HepG2 (cell line): Measurements from ENCODE around the gene RNF40. TPM values are rescaled to one million over a fixed set of nuclear protein-coding genes. Genes with fewer than 3 reads are reported as not detected.

Source experiments
- DRAP1 ChIP-seq: IDR thresholded peaks from 2 replicates; pipeline ENCODE4 v1.6.1; 2016; ENCODE audit warnings: missing genetic modification reagents, missing compliant biosample characterization
- FOXA1 ChIP-seq, 2 experiments: fragments of 450-650 bp in 1 of 2; sonication (generic) in 1 of 2; formaldehyde crosslinking in 1 of 2; IDR thresholded peaks; 2 replicates each; pipeline versions ENCODE4 v1.4.0 to v1.6.1; 2016 to 2020; ENCODE audit warnings: missing genetic modification reagents in 1 of 2
- FOXM1 ChIP-seq: sonication (generic); formaldehyde crosslinking; IDR thresholded peaks from 2 replicates; pipeline ENCODE4 v1.5.0; 2020; ENCODE audit warnings: missing genetic modification reagents
- GABPA ChIP-seq, 2 experiments: IDR thresholded peaks; 2 replicates each; pipeline ENCODE4 v1.6.1; 2011 to 2016; ENCODE audit warnings: low read depth in 2 of 2, low read length in 1 of 2, missing biosample characterization in 1 of 2, missing genetic modification characterization in 1 of 2
- KDM6A ChIP-seq: IDR thresholded peaks from 2 replicates; pipeline ENCODE4 v1.6.1; 2016; ENCODE audit warnings: low read depth
- LBX2 ChIP-seq: sonication (generic); formaldehyde crosslinking; IDR thresholded peaks from 2 replicates; pipeline ENCODE4 v1.5.0; 2020; ENCODE audit warnings: missing genetic modification reagents, mild to moderate bottlenecking, borderline replicate concordance
- NR1H2 ChIP-seq: sonication (generic); formaldehyde crosslinking; IDR thresholded peaks from 2 replicates; pipeline ENCODE4 v1.8.1; 2022; ENCODE audit warnings: low read depth, missing genetic modification reagents, borderline replicate concordance
- TFDP1 ChIP-seq: IDR thresholded peaks from 2 replicates; pipeline ENCODE4 v1.6.1; 2016; ENCODE audit warnings: missing compliant biosample characterization, missing genetic modification reagents, borderline replicate concordance
- USF2 ChIP-seq, 2 experiments: sonication (generic) in 1 of 2; formaldehyde crosslinking in 1 of 2; IDR thresholded peaks; 2 replicates each; pipeline versions ENCODE4 v1.5.1 to v1.6.1; 2011 to 2020; ENCODE audit warnings: borderline replicate concordance in 1 of 2, low read depth in 1 of 2, low read length in 1 of 2, mild to moderate bottlenecking in 1 of 2, missing genetic modification reagents in 1 of 2, moderate library complexity in 1 of 2
- ZBTB40 ChIP-seq, 2 experiments: fragments of 450-650 bp in 1 of 2; sonication (generic) in 1 of 2; formaldehyde crosslinking in 1 of 2; IDR thresholded peaks; 2 replicates each; pipeline versions ENCODE4 v1.6.1 to v1.8.0; 2016 to 2022; ENCODE audit warnings: antibody characterized with exemption in 1 of 2, mild to moderate bottlenecking in 1 of 2, missing genetic modification reagents in 1 of 2
- ZNF496 ChIP-seq: sonication (generic); formaldehyde crosslinking; IDR thresholded peaks from 2 replicates; pipeline ENCODE4 v1.8.1; 2023; ENCODE audit warnings: mild to moderate bottlenecking, moderate library complexity, missing genetic modification reagents; ENCODE audit not compliant: insufficient replicate concordance
- ZNF510 ChIP-seq: sonication (generic); formaldehyde crosslinking; IDR thresholded peaks from 2 replicates; pipeline ENCODE4 v1.4.0; 2020; ENCODE audit warnings: low read depth, mild to moderate bottlenecking, missing genetic modification reagents
- polyA plus RNA-seq, 8 experiments: library from polyadenylated mRNA; depleted of rRNA in 3 of 8; stranded (reverse) in 7 of 8; unstranded in 1 of 8; fragments of >200 nt; fragmentation: Illumina TruSeq in 4 of 8; extraction: Trizol in 4 of 8; gene quantifications; 2 replicates each; pipeline versions ENCODE4 v1.2.1 to v1.2.3, GENCODE V29; 2011 to 2016; ENCODE audit warnings: low read depth in 4 of 8, missing spikeins in 1 of 8, mixed read lengths in 1 of 8; ENCODE audit not compliant: insufficient read depth in 1 of 8
- total RNA-seq, 5 experiments: library from RNA; depleted of rRNA; stranded (reverse); fragments of >200 nt; fragmentation: Illumina TruSeq; extraction: Trizol; gene quantifications; 2 replicates each; pipeline ENCODE4 v1.2.3, GENCODE V29; 2016; ENCODE audit warnings: low read depth in 1 of 5

The RNF40 gene
- total and polyA plus RNA-seq, 2 of the 13 experiments (the other 11 are each of a cell fraction or from before 2014, with no cell fraction given), result 84.0 to 85.6 TPM

- TF ChIP-seq ZBTB40 (IDR thresholded peaks at IDR 0.05), result no peak
- peak; percentile 46; the same call in 1 of the 2 replicates for TF ChIP-seq ZBTB40 (CRISPR knock-in tag; IDR thresholded peaks at IDR 0.05)
- peak; percentile 94 for TF ChIP-seq DRAP1 (CRISPR knock-in tag)
- peak; percentile 58; the same call in 1 of the 2 replicates for TF ChIP-seq TFDP1 (CRISPR knock-in tag)
- peak; percentile 97 for TF ChIP-seq USF2 (IDR thresholded peaks at IDR 0.05; ENCODE audit: low read depth, low read length)
- TF ChIP-seq USF2 (CRISPR knock-in tag; IDR thresholded peaks at IDR 0.05; ENCODE audit: borderline replicate concordance), result peak; percentile 99
- no peak for TF ChIP-seq GABPA (IDR thresholded peaks at IDR 0.05; ENCODE audit: low read depth, low read length)
- peak; percentile 82 for TF ChIP-seq GABPA (CRISPR knock-in tag; IDR thresholded peaks at IDR 0.05; ENCODE audit: low read depth)
- TF ChIP-seq FOXA1 (IDR thresholded peaks at IDR 0.05), result no peak
- peak; percentile 16; the same call in 1 of the 2 replicates for TF ChIP-seq FOXA1 (CRISPR knock-in tag; IDR thresholded peaks at IDR 0.05)
- no peak for TF ChIP-seq ZNF496 (CRISPR knock-in tag)
- TF ChIP-seq ZNF510 (CRISPR knock-in tag), result no peak
- no peak for TF ChIP-seq LBX2 (CRISPR knock-in tag)
- TF ChIP-seq FOXM1 (CRISPR knock-in tag), result no peak
- 0 out of 2 replicates have a peak, but pooled peaks have one; percentile 3 for TF ChIP-seq KDM6A (CRISPR knock-in tag)
- no peak for TF ChIP-seq NR1H2 (CRISPR knock-in tag)
Measured at GRCh38 chr16:30747799-30748633, 14.1 kb upstream of the RNF40 start, which contains the start of gene PHKG2 (continued).
